Measurements from ENCODE around the gene CCDC69.
"Not testable (repeated sequence)": the region's sequence is repeated elsewhere in the genome, so short reads cannot be mapped to it uniquely, and the experiment has no call there.

Gene CCDC69

DNA sequence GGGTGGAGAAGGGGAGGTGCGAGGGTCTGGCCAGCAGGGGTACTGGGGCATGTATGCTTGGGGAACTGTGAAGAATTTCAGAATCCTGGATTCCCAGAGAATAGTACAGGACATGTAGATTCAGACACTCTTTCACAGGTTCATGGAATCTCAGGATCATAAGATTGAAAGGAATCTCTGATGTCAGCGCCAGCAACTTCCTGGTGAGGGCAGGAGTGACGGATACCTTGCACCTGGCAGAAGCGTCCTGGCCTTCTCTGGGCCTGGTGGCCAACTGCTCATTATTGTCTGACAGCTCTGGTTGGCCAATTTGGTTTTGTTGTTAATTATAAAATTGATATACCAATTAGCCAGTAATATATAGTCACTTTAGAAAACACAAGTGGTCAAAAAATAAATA, 36.0 kb upstream of the CCDC69 start:
- TF ChIP-seq, protein P1, sequence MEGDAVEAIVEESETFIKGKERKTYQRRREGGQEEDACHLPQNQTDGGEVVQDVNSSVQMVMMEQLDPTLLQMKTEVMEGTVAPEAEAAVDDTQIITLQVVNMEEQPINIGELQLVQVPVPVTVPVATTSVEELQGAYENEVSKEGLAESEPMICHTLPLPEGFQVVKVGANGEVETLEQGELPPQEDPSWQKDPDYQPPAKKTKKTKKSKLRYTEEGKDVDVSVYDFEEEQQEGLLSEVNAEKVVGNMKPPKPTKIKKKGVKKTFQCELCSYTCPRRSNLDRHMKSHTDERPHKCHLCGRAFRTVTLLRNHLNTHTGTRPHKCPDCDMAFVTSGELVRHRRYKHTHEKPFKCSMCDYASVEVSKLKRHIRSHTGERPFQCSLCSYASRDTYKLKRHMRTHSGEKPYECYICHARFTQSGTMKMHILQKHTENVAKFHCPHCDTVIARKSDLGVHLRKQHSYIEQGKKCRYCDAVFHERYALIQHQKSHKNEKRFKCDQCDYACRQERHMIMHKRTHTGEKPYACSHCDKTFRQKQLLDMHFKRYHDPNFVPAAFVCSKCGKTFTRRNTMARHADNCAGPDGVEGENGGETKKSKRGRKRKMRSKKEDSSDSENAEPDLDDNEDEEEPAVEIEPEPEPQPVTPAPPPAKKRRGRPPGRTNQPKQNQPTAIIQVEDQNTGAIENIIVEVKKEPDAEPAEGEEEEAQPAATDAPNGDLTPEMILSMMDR (IDR thresholded peaks at IDR 0.05; ENCODE audit: low read depth, low read length), result no peak
- H3K4me3 ChIP-seq (ENCODE audit: low read depth, low read length), result no peak overlapping the region

DNA sequence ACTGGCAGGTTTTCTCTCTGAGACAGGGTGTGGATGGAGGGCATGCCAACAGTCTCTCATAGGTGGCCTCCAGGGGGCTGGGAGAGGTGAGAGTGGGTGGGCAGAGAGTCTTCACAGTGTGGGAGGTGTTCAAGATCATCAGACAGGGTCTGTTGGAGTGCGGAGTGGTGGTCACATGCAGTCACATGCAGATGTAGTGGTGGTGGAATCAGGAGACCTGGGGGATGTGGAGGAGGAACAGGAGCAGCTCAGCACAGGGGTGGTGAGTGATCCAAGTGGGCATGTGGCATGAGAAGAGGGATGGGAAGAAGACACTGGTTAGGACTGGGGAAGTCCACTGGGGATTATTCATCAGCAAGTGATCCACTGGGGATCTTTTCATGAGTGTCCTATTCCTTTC, 34.9 kb upstream of the CCDC69 start:
- H3K4me3 ChIP-seq (ENCODE audit: low read depth, low read length), result no peak overlapping the region
- TF ChIP-seq, protein P1 (IDR thresholded peaks at IDR 0.05; ENCODE audit: low read depth, low read length), result no peak

DNA sequence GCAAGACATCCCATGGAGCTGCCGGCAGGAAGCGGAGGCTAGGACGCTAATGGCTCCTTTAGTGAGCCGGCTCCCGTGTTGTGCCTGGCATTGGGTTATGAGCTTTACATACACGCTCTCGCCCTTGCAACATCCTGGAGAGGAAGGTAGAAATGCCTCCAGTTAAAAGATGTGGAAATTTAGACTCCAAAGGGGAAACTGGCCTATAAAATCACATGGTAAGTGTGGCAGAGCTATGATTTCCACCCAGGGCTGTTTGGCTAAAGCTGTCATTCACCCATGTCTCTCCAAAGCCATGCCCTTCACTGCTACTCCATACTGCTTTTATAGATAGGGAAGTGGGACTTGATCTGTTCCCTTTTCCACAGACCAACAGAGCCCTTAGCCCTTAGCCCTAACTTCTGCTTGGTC, 34.3 kb upstream of the CCDC69 start:
- H3K4me3 ChIP-seq (ENCODE audit: low read depth, low read length), result no peak overlapping the region
- TF ChIP-seq, protein P1 (IDR thresholded peaks at IDR 0.05; ENCODE audit: low read depth, low read length), result no peak

DNA sequence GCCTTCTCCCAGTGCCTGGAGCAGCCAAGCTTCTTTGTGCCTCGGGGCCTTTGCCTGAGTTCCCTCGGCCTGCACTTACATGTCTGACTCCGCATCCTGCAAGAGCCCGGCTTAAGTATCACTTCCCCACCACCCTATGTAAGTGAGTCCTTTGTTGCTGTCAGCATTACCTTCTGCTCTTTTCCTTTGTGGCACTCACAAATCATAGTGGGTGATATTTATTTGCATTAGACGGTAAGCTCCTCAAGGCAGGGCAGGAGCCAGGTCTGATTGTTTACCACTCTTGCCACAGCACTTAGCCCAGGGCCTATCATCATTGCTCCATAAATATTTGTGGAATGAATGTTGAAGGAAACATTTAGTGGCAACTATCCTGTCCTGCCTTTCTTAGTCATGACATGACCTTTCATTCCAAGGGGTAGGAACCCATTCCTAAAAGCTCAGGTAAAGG, 33.9 kb upstream of the CCDC69 start:
- TF ChIP-seq, protein P1 (IDR thresholded peaks at IDR 0.05; ENCODE audit: low read depth, low read length), result no peak
- no peak overlapping the region for H3K4me3 ChIP-seq (ENCODE audit: low read depth, low read length)

DNA sequence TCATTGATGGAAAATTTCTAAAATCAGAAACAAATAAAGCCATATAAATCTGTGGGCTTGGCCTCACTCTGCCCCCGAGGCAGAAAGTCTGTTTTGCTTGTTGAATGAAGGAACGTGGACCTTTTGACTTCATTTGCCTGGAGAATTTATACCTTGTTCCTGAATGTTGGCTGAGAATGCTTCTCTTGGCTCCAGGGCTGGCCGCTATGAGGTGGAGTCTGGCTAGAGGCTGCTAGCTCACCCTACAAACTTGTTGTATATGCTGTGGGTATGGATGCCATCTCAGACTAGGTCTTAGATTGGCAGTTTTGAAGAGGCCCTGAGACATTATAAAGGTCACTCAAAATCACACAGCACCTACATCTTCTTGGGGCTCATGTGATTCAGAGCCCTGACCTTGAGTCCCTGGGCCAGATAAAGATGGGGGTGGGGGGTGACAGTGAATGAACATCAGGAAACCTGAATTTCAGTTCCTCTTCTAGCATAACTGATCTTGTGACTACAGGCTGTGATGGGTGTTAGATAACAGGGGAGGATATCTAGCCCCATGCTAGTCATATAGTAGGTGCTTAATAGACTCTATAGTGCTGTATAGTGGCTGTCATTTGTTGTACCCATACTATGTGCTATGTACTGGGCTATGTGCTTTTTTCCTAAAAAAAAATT, 31.9 kb upstream of the CCDC69 start:
- TF ChIP-seq, protein P1 (IDR thresholded peaks at IDR 0.05; ENCODE audit: low read depth, low read length), result no peak

DNA sequence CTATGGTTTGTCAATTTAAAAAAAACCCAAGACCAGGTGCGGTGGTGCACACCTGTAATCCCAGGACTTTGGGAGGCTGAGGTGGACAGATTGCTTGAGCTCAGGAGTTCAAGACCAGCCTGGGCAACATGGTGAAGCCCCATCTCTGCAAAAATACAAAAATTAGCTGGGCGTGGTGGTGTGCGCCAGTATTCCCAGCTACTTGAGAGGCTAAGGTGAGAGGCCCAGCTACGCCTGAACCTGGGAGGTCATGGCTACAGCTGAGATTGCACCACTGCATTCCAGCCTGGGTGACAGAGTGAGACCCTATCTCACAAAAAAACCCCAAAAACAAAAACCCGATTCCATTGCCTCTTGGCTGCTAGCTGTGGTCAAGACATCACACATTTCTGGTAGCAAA, 31.1 kb upstream of the CCDC69 start:
- not testable (repeated sequence) for H3K4me3 ChIP-seq (ENCODE audit: low read depth, low read length)

More for the DNA sequence above, 31.9 kb upstream of the CCDC69 start:
- no peak overlapping the region for H3K4me3 ChIP-seq (ENCODE audit: low read depth, low read length)

DNA sequence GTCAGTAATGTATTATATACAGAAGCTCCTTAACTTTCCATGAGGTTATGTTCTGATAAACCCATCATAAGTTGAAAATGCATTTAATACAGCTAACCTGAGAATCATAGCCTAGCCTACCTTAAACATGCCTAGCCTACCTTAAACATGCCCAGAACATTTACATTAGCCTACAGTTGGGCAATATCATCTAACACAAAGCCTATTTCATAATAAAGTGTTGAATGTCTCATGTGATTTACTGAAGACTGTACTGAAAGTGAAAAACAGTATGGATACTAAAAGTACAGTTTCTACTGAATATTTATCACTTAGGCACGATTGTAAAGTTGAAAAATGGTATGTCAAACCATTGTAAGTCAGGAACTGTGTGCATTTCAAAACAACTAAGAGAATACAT, 30.7 kb upstream of the CCDC69 start:
- no peak overlapping the region for H3K4me3 ChIP-seq (ENCODE audit: low read depth, low read length)
- TF ChIP-seq, protein P1 (IDR thresholded peaks at IDR 0.05; ENCODE audit: low read depth, low read length), result no peak

DNA sequence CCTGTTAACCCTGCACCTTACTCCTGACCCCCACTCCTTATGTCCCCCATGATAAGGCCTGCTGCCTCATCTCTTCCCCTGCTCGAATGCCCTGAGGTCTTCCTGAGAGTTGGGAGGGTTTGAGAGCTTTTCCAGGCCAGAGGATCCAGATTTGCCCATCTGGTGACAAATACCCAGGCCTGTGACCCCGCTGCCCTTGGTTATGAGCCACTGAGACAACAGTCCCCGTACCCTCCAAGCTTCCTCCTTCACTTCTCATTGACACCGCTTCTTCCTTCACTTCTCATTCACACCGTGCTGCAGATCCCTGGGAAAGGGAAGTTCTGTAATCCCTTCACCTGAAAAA, 29.7 kb upstream of the CCDC69 start:
- peak overlapping the region; percentile 72 for H3K4me3 ChIP-seq (ENCODE audit: low read depth, low read length)
- TF ChIP-seq, protein P1 (IDR thresholded peaks at IDR 0.05; ENCODE audit: low read depth, low read length), result no peak

All from WI38 (cell line).